GM12878 (cell line): ENCODE data around the gene AXDND1. TPM values are rescaled to one million over a fixed set of nuclear protein-coding genes. Genes with fewer than 3 reads are reported as not detected.

ENCODE experiments used
- ATAC-seq: fragments of 200-7000 bp; cut with Tn5 transposase; 3 replicates; pipeline ENCODE4 v1.9.1; 2020; ENCODE audit warnings: mild to moderate bottlenecking, moderate library complexity
- BruUV-seq: library from RNA; stranded (reverse); fragments of 400-500 nt; replicated peaks from 2 replicates; lab custom pipeline; 2021; lab: Mats Ljungman, UMichigan
- CTCF ChIA-PET: fragments of 300-600 bp; sonication (Branson Sonifier 250); formaldehyde crosslinking; extraction: SDS; loops from one replicate; lab custom pipeline; 2021; ENCODE audit warnings: inconsistent platforms; lab: Yijun Ruan, JAX
- POLR2A ChIA-PET: fragments of 350-600 bp; formaldehyde crosslinking; extraction: SDS; loops from one replicate; lab custom pipeline; 2021; ENCODE audit warnings: inconsistent platforms; lab: Charles Lee
- RAD21 ChIA-PET: fragments of 300-600 bp; sonication (Branson Sonifier 250); formaldehyde crosslinking; loops from one replicate; lab custom pipeline; 2023; ENCODE audit warnings: antibody characterized with exemption; ENCODE audit not compliant: unreplicated experiment; lab: Charles Lee
- SMC1A ChIA-PET: fragments of 300-600 bp; sonication (Branson Sonifier 250); formaldehyde crosslinking; loops from one replicate; lab custom pipeline; 2023; ENCODE audit not compliant: unreplicated experiment, uncharacterized antibody; lab: Charles Lee
- DNase-seq: peaks from one replicate; pipeline ENCODE4 v3.0.0-alpha.2; 2011; ENCODE audit warnings: low read depth, low spot score
- FAIRE-seq: peaks from 3 replicates; lab custom pipeline; 2011; peaks lifted over from hg19 to GRCh38; lab: Jason Lieb, UNC
- H2AFZ ChIP-seq: 2 replicates; pipeline ENCODE4 v1.6.0; 2011; ENCODE audit warnings: low read depth, low read length, control low read depth; ENCODE audit not compliant: control insufficient read depth
- H3K27ac ChIP-seq: 2 replicates; pipeline ENCODE4 v1.5.1; 2011; ENCODE audit warnings: control low read depth; ENCODE audit not compliant: control insufficient read depth, insufficient read depth
- H3K27me3 ChIP-seq, 2 experiments: replicated peaks in 1 of 2; 2 replicates each; pipeline versions ENCODE4 v1.6.0 to v1.6.1; 2011; ENCODE audit warnings: low read length in 1 of 2; ENCODE audit not compliant: control insufficient read depth in 2 of 2, insufficient read depth in 2 of 2
- H3K36me3 ChIP-seq, 2 experiments: 2 replicates each; pipeline ENCODE4 v1.5.1; 2011; ENCODE audit warnings: low read length in 1 of 2; ENCODE audit not compliant: control insufficient read depth in 2 of 2, insufficient read depth in 2 of 2
- H3K4me1 ChIP-seq: 2 replicates; pipeline ENCODE4 v1.6.1; 2011; ENCODE audit warnings: mild to moderate bottlenecking, low read length, moderate library complexity, mixed read lengths; ENCODE audit not compliant: control insufficient read depth, insufficient read depth
- H3K4me2 ChIP-seq: 2 replicates; pipeline ENCODE4 v1.6.0; 2011; ENCODE audit warnings: control low read depth; ENCODE audit not compliant: control insufficient read depth, insufficient read depth
- H3K4me3 ChIP-seq: fragments of 200-600 bp; sonication (generic); 2 replicates; pipeline ENCODE4 v1.5.1; 2016
- H3K79me2 ChIP-seq: 2 replicates; pipeline ENCODE4 v1.6.0; 2011; ENCODE audit warnings: low read length; ENCODE audit not compliant: control insufficient read depth, insufficient read depth
- H3K9ac ChIP-seq: 2 replicates; pipeline ENCODE4 v1.8.0; 2011; ENCODE audit warnings: low read length, control low read depth, mixed read lengths; ENCODE audit not compliant: control insufficient read depth, insufficient read depth
- H3K9me3 ChIP-seq: replicated peaks from 3 replicates; pipeline ENCODE4 v1.5.1; 2011; ENCODE audit warnings: mild to moderate bottlenecking, low read length; ENCODE audit not compliant: control insufficient read depth, insufficient read depth
- H4K20me1 ChIP-seq: 2 replicates; pipeline ENCODE4 v1.6.0; 2011; ENCODE audit not compliant: control insufficient read depth, insufficient read depth
- CHD2 ChIP-seq: IDR thresholded peaks from 2 replicates; pipeline ENCODE4 v1.6.1; 2011; ENCODE audit warnings: low read depth, low read length, improper control_type of control experiment, borderline replicate concordance
- HDAC2 ChIP-seq: fragments of 200-600 bp; sonication (generic); IDR thresholded peaks from 2 replicates; pipeline ENCODE4 v1.6.1; 2017
- HDAC6 ChIP-seq: fragments of 200-600 bp; sonication (generic); IDR thresholded peaks from one replicate; pipeline ENCODE4 v1.8.0; 2017; ENCODE audit warnings: antibody characterized with exemption; ENCODE audit not compliant: unreplicated experiment
- IRF5 ChIP-seq: fragments of 450-650 bp; IDR thresholded peaks from 2 replicates; pipeline ENCODE4 v1.6.1; 2017; ENCODE audit warnings: borderline replicate concordance
- MYC ChIP-seq: IDR thresholded peaks from 2 replicates; pipeline ENCODE4 v1.6.1; 2011; ENCODE audit warnings: mild to moderate bottlenecking, low read length, moderate library complexity, inconsistent platforms; ENCODE audit not compliant: insufficient read depth, insufficient replicate concordance, insufficient read length, severe bottlenecking
- NBN ChIP-seq: fragments of 450-650 bp; IDR thresholded peaks from 2 replicates; pipeline ENCODE4 v1.6.1; 2016
- NFIC ChIP-seq: IDR thresholded peaks from 2 replicates; pipeline ENCODE4 v1.6.1; 2012; ENCODE audit warnings: low read depth, mild to moderate bottlenecking, inconsistent platforms, low read length, moderate library complexity
- WGBS: methylation state at CpG from one replicate; pipeline ENCODE4 v1.1.6; 2016; ENCODE audit warnings: low lambda C conversion rate; ENCODE audit not compliant: insufficient replicate concordance, insufficient coverage; ENCODE audit errors: missing lambda C conversion rate; 5-methylcytosine and 5-hydroxymethylcytosine counted together
- in situ Hi-C: fragments of 300-500 bp; cut with MboI; formaldehyde crosslinking; loops from 9 replicates; pipeline ENCODE4 v1.14.3; 2018; ENCODE audit warnings: mixed read lengths
- intact Hi-C: fragments of 100-400 bp; cut with micrococcal nuclease; formaldehyde crosslinking; loops from one replicate; pipeline ENCODE4 v1.14.2; 2022; ENCODE audit not compliant: unreplicated experiment
- polyA plus RNA-seq, 11 experiments: library from polyadenylated mRNA; depleted of rRNA in 4 of 11; unstranded in 6 of 11; stranded (reverse) in 5 of 11; fragments of >200 nt; fragmentation: Nextera tagmentation in 4 of 11; fragmentation: Illumina TruSeq in 1 of 11; extraction: Ambion mirVana in 4 of 11; extraction: Trizol in 1 of 11; gene quantifications; 1 replicate in 1 of 11; 2 replicates in 10 of 11; pipeline versions ENCODE4 v1.2.1 to v1.2.3, GENCODE V29; 2011 to 2016; ENCODE audit warnings: inconsistent platforms in 2 of 11, missing spikeins in 2 of 11, low read depth in 1 of 11
- total RNA-seq, 4 experiments: library from RNA; depleted of rRNA in 3 of 4; stranded (reverse); fragments of >200 nt in 3 of 4; fragmentation: Illumina TruSeq in 1 of 4; extraction: Trizol in 1 of 4; gene quantifications; 2 replicates each; pipeline versions ENCODE4 v1.2.1 to v1.2.3, GENCODE V29; 2013 to 2021

Gene AXDND1
- total and polyA plus RNA-seq, 10 of the 15 experiments (the other 5 are each of a cell fraction or from before 2014, with no cell fraction given) = 0.12 to 0.84 (median 0.42) TPM

GRCh38 chr1:179342740-179343404 lies 22.9 kb upstream of the AXDND1 start (continued):
- TF ChIP-seq CHD2 = no peak

- Histone ChIP-seq H3K9me3 (no peaks in the 10 kb centered on the region), H3K4me2 (no peak overlapping the region), H3K27ac (no peak overlapping the region), H4K20me1 (no peaks in the 10 kb centered on the region), H3K4me1 (no peaks in the 10 kb centered on the region), H2AFZ (no peak overlapping the region), H3K36me3 (peaks cover 0 to 16% of the 10 kb centered on the region in 2 experiments; a peak in 2 of 4 replicates), H3K27me3 (no peaks in the 10 kb centered on the region), H3K4me3 (no peak overlapping the region), H3K9ac (no peak overlapping the region), H3K79me2 (no peaks in the 10 kb centered on the region)
- in situ Hi-C loops = loop anchor here (25.0 kb wide), 1 partner anchor 589 kb away; no protein-coding TSS in a partner anchor
- whole genome bisulfite sequencing = 98% methylated on average over 3 of the region's 3 CpGs
- no TSS peak for BruUV-seq
- ChIA-PET CTCF (no interaction called here), RAD21 (no interaction called here), SMC1A (no interaction called here), POLR2A (no interaction called here)
- no peak for ATAC-seq
- DNase-seq = no peak
- no peak for FAIRE-seq
- TF ChIP-seq NBN (no peak), NFIC (no peak), HDAC6 (no peak), MYC (no peak), IRF5 (no peak), HDAC2 (no peak)
- TF ChIP-seq, all 136 proteins: peak for 0
- intact Hi-C loops = no loop called here
Measured at GRCh38 chr1:179351281-179351680, 14.5 kb upstream of the AXDND1 start.
